ENCODE measurements around the gene POC1A. TPM values are rescaled to one million over a fixed set of nuclear protein-coding genes. Genes with fewer than 3 reads are reported as not detected.

POC1A gene
- total and polyA plus RNA-seq, 10 of the 15 experiments (the other 5 are each of a cell fraction or from before 2014, with no cell fraction given): 8.5 to 49.8 (median 23.5) TPM

DNA sequence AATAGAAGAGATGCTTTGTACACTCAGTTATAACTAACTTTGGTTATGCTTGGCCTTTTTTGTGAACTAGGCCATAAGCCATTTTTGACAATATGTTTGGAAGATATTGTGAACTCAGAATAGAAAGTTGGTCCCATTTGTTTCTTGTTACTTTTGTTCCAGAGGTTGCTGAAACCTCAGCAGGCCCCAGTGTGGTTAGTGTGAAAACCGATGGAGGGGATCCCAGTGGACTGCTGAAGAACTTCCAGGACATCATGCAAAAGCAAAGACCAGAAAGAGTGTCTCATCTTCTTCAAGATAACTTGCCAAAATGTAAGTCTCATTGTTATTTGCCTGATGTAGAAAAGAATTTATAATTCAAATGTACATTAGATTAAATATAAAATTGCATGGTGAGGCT lies 49.5 kb upstream of the POC1A start:
- H4K20me1 ChIP-seq (ENCODE audit: control insufficient read depth, insufficient read depth): no peaks in the 10 kb centered on the region
- no TSS peak for BruUV-seq (replicated peaks)
- no peak for DNase-seq (ENCODE audit: low read depth, low spot score)
- peaks cover 25% of the 10 kb centered on the region; the same call in 1 of the 2 replicates for H3K4me1 ChIP-seq (ENCODE audit: control insufficient read depth, insufficient read depth, low read length)
- 35% methylated on average over 1 of the region's 1 CpG for WGBS (ENCODE audit: insufficient coverage, insufficient replicate concordance, low lambda C conversion rate, missing lambda C conversion rate)
- SMC1A ChIA-PET (ENCODE audit: uncharacterized antibody, unreplicated experiment): interaction anchor here (0.6 to 1.3 kb wide), 3 partner anchors 22 to 66 kb away, joined by 3 to 6 read pairs (median 3); partner anchors contain the start of gene TLR9
- no peaks in the 10 kb centered on the region for H3K27me3 ChIP-seq (replicated peaks in 1 of 2; ENCODE audit: control insufficient read depth in 2 of 2, insufficient read depth in 2 of 2, low read length in 1 of 2)
- peak overlapping the region; percentile 62; the same call in 1 of the 2 replicates for H3K27ac ChIP-seq (ENCODE audit: control insufficient read depth, insufficient read depth)
- FAIRE-seq: no peak
- peaks cover 16% of the 10 kb centered on the region for H3K79me2 ChIP-seq (ENCODE audit: control insufficient read depth, insufficient read depth, low read length)
- RAD21 ChIA-PET (ENCODE audit: unreplicated experiment): interaction anchor here (3.4 kb wide), 1 partner anchor 21 kb away, joined by 22 read pairs; the partner anchor contains the start of gene TLR9
- no peak for TF ChIP-seq SKIL (IDR thresholded peaks at IDR 0.05; ENCODE audit: low read depth, poor library complexity, severe bottlenecking)
- TF ChIP-seq WRNIP1 (IDR thresholded peaks at IDR 0.05; ENCODE audit: borderline replicate concordance, low read depth, low read length): no peak
- TF ChIP-seq HCFC1 (IDR thresholded peaks at IDR 0.05; ENCODE audit: low read length): no peak
- TF ChIP-seq RCOR1 (conservative IDR thresholded peaks at IDR 0.05; ENCODE audit: low read depth, low read length): no peak
- no peak for TF ChIP-seq NFYB (IDR thresholded peaks at IDR 0.05; ENCODE audit: insufficient read depth, low read depth, low read length)
- TF ChIP-seq JUNB (IDR thresholded peaks at IDR 0.05): no peak
- no peak for TF ChIP-seq SREBF2 (IDR thresholded peaks at IDR 0.05; ENCODE audit: low read length)
- TF ChIP-seq EED (IDR thresholded peaks at IDR 0.05; ENCODE audit: low read depth): no peak
- no peak for TF ChIP-seq ZBTB33 (IDR thresholded peaks at IDR 0.05)
- no peak for TF ChIP-seq MEF2A (IDR thresholded peaks at IDR 0.05; ENCODE audit: insufficient read depth, low read depth, low read length)
- TF ChIP-seq BMI1 (IDR thresholded peaks at IDR 0.05; ENCODE audit: borderline replicate concordance): no peak
- TF ChIP-seq SIN3A (IDR thresholded peaks at IDR 0.05; ENCODE audit: low read depth, low read length): no peak
- TF ChIP-seq, protein P1, sequence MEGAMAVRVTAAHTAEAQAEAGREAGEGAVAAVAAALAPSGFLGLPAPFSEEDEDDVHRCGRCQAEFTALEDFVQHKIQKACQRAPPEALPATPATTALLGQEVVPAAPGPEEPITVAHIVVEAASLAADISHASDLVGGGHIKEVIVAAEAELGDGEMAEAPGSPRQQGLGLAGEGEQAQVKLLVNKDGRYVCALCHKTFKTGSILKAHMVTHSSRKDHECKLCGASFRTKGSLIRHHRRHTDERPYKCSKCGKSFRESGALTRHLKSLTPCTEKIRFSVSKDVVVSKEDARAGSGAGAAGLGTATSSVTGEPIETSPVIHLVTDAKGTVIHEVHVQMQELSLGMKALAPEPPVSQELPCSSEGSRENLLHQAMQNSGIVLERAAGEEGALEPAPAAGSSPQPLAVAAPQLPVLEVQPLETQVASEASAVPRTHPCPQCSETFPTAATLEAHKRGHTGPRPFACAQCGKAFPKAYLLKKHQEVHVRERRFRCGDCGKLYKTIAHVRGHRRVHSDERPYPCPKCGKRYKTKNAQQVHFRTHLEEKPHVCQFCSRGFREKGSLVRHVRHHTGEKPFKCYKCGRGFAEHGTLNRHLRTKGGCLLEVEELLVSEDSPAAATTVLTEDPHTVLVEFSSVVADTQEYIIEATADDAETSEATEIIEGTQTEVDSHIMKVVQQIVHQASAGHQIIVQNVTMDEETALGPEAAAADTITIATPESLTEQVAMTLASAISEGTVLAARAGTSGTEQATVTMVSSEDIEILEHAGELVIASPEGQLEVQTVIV (IDR thresholded peaks at IDR 0.05; ENCODE audit: borderline replicate concordance, partially characterized antibody): no peak
- no peak for TF ChIP-seq NFIC (IDR thresholded peaks at IDR 0.05; ENCODE audit: low read depth, low read length)
- TF ChIP-seq, protein P2, sequence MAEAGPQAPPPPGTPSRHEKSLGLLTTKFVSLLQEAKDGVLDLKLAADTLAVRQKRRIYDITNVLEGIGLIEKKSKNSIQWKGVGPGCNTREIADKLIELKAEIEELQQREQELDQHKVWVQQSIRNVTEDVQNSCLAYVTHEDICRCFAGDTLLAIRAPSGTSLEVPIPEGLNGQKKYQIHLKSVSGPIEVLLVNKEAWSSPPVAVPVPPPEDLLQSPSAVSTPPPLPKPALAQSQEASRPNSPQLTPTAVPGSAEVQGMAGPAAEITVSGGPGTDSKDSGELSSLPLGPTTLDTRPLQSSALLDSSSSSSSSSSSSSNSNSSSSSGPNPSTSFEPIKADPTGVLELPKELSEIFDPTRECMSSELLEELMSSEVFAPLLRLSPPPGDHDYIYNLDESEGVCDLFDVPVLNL (IDR thresholded peaks at IDR 0.05; ENCODE audit: low read depth, low read length): no peak
- no peak for TF ChIP-seq BCL11A (IDR thresholded peaks at IDR 0.05; ENCODE audit: low read depth, low read length)
- POLR2A ChIA-PET: interaction anchor here (0.6 to 2.9 kb wide), 4 partner anchors 17 to 75 kb away, joined by 3 to 10 read pairs (median 6); partner anchors contain the start of genes TLR9 and WDR82
- ATAC-seq: no peak
- in situ Hi-C loops (cut with MboI) (no loop called here), intact Hi-C loops (cut with micrococcal nuclease; ENCODE audit: unreplicated experiment) (no loop called here)
- H3K4me2 ChIP-seq (ENCODE audit: control insufficient read depth, insufficient read depth): peak overlapping the region; percentile 18
- H3K9me3 ChIP-seq (replicated peaks; ENCODE audit: control insufficient read depth, insufficient read depth, low read length): no peaks in the 10 kb centered on the region
- no peak overlapping the region for H3K4me3 ChIP-seq
- H3K36me3 ChIP-seq (ENCODE audit: control insufficient read depth in 2 of 2, insufficient read depth in 2 of 2, low read length in 1 of 2): peaks cover 7 to 39% of the 10 kb centered on the region in 2 experiments; a peak in 3 of 4 replicates
- no peak overlapping the region for H2AFZ ChIP-seq (ENCODE audit: control insufficient read depth, low read depth, low read length)
- CTCF ChIA-PET: interaction anchor here (0.9 to 7.2 kb wide), 11 partner anchors 16 to 151 kb away, joined by 3 to 59 read pairs (median 4); partner anchors contain the start of gene TWF2
- no peak overlapping the region for H3K9ac ChIP-seq (ENCODE audit: control insufficient read depth, insufficient read depth, low read length)

All from GM12878 (cell line).